Vagina (tissue), 2 donors: ENCODE measurements around the gene MSANTD4.

Experiments
- POLR2A ChIP-seq, 2 donors: fragments of 450-650 bp; IDR thresholded peaks; one replicate each; pipeline ENCODE4 v1.6.1; 2017; ENCODE audit warnings: antibody characterized with exemption in 2 of 2, mild to moderate bottlenecking in 2 of 2, moderate library complexity in 2 of 2
- POLR2AphosphoS5 ChIP-seq, 2 donors: sonication (generic); formaldehyde crosslinking; IDR thresholded peaks; one replicate each; pipeline ENCODE4 v1.9.0; 2017; ENCODE audit warnings: antibody characterized with exemption in 2 of 2, mild to moderate bottlenecking in 2 of 2, low read depth in 1 of 2; ENCODE audit not compliant: insufficient read depth in 1 of 2
- TF ChIP-seq, protein P1 (sequence below), 3 experiments: fragments of 450-650 bp in 2 of 3; fragments of 200-600 bp in 1 of 3; sonication (generic) in 1 of 3; IDR thresholded peaks; one replicate each; pipeline ENCODE4 v1.5.1; 2017 to 2019; ENCODE audit warnings: antibody characterized with exemption in 3 of 3, mild to moderate bottlenecking in 2 of 3, moderate library complexity in 2 of 3

DNA sequence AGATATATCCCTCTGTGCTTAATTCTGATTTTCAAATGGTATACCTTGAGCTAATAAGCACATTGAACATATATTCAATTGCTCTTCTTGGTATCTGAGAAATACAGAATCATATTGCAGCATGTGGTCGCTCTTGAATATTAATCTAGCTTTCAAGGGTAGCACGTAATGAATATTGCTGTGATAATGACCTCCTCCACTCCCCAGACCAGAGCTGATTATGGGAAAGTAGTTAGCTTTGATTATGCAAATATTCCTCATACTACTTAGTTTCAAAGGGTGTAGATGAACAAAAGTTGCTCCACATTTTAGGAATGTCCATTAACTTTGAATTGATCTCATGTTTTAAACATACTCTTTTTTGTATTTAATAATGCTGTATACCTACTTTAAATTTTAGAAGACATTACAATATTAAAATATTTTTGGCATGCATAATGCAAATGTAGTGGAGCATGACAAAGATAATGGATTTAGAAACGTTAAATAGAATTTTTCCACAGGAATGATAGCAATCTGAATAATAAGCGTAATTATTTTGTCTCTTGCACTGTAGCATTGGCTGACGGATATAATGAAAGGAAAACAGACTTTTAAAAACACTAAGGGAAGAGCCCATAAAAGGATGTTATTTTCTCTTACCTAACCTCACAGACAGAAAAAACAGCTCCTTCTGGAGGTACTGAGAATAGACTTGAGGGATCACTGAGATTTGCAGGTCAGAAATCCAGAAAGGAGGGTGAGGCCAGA lies 27.9 kb upstream of the MSANTD4 start:
- TF ChIP-seq, protein P1, sequence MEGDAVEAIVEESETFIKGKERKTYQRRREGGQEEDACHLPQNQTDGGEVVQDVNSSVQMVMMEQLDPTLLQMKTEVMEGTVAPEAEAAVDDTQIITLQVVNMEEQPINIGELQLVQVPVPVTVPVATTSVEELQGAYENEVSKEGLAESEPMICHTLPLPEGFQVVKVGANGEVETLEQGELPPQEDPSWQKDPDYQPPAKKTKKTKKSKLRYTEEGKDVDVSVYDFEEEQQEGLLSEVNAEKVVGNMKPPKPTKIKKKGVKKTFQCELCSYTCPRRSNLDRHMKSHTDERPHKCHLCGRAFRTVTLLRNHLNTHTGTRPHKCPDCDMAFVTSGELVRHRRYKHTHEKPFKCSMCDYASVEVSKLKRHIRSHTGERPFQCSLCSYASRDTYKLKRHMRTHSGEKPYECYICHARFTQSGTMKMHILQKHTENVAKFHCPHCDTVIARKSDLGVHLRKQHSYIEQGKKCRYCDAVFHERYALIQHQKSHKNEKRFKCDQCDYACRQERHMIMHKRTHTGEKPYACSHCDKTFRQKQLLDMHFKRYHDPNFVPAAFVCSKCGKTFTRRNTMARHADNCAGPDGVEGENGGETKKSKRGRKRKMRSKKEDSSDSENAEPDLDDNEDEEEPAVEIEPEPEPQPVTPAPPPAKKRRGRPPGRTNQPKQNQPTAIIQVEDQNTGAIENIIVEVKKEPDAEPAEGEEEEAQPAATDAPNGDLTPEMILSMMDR (IDR thresholded peaks at IDR 0.05): no peak
- TF ChIP-seq POLR2AphosphoS5 (IDR thresholded peaks at IDR 0.05; ENCODE audit: insufficient read depth in 1 of 2, low read depth in 1 of 2): no peak
- TF ChIP-seq POLR2A (IDR thresholded peaks at IDR 0.05): no peak
